KOPT-K1 (cell line): Measurements from ENCODE around the gene OR8U1.
"Not testable (repeated sequence)": the region's sequence is repeated elsewhere in the genome, so short reads cannot be mapped to it uniquely, and the experiment has no call there.

ENCODE experiments used
- H3K27ac ChIP-seq: fragments of 200-600 bp; sonication (generic); 2 replicates; pipeline ENCODE4 v1.5.1; 2016; ENCODE audit warnings: antibody characterized with exemption, mild to moderate bottlenecking, low read depth, low read length; ENCODE audit not compliant: poor library complexity, severe bottlenecking
- H3K36me3 ChIP-seq: fragments of 200-600 bp; sonication (generic); 2 replicates; pipeline ENCODE4 v1.5.1; 2017; ENCODE audit warnings: antibody characterized with exemption, mild to moderate bottlenecking, low read length, moderate library complexity; ENCODE audit not compliant: insufficient read depth
- H3K9me3 ChIP-seq: fragments of 200-600 bp; sonication (generic); 2 replicates; pipeline ENCODE4 v1.5.1; 2017; ENCODE audit warnings: antibody characterized with exemption, low read length, mild to moderate bottlenecking; ENCODE audit not compliant: insufficient read depth, poor library complexity, severe bottlenecking

The OR8U1 gene

GRCh38 chr11:56375324-56375723 is at the start of gene OR8U1:
TSS of gene OR8U1 (plus strand) at chr11:56375624. CDS start at chr11:56375624, 0 bp downstream.
- Histone ChIP-seq H3K27ac (no peak within 1 kb of the TSS), H3K9me3 (no peaks in the 10 kb centered on the region), H3K36me3 (no peaks in the 10 kb centered on the region)

- H3K36me3 ChIP-seq: no peaks in the 10 kb centered on the region
- H3K9me3 ChIP-seq: no peaks in the 10 kb centered on the region
- no peak overlapping the region for H3K27ac ChIP-seq
Measured at GRCh38 chr11:56331861-56332491, 43.4 kb upstream of the OR8U1 start.

GRCh38 chr11:56333156-56333555 is 42.3 kb upstream of the OR8U1 start:
- no peaks in the 10 kb centered on the region for H3K36me3 ChIP-seq
- H3K27ac ChIP-seq: no peak overlapping the region
- no peaks in the 10 kb centered on the region for H3K9me3 ChIP-seq

- Histone ChIP-seq H3K27ac (no peak overlapping the region), H3K9me3 (no peaks in the 10 kb centered on the region)
Measured at GRCh38 chr11:56340289-56340688, 35.1 kb upstream of the OR8U1 start.

GRCh38 chr11:56345739-56346138 is 29.7 kb upstream of the OR8U1 start, which contains the start of gene OR8K1:
TSS of gene OR8K1 (plus strand) at chr11:56346039. CDS start at chr11:56346039, 0 bp downstream.
- H3K27ac ChIP-seq: no peak within 1 kb of the TSS
- H3K36me3 ChIP-seq: no peaks in the 10 kb centered on the region
- H3K9me3 ChIP-seq: no peaks in the 10 kb centered on the region

More at GRCh38 chr11:56340289-56340688, 35.1 kb upstream of the OR8U1 start:
- no peaks in the 10 kb centered on the region for H3K36me3 ChIP-seq

GRCh38 chr11:56353991-56354390 is 21.4 kb upstream of the OR8U1 start, which contains the start of gene OR8J1:
TSS of gene OR8J1 (plus strand) at chr11:56354291. CDS start at chr11:56360247, 5,956 bp downstream.
- no peaks in the 10 kb centered on the region for H3K9me3 ChIP-seq
- H3K27ac ChIP-seq: no peak within 1 kb of the TSS
- no peaks in the 10 kb centered on the region for H3K36me3 ChIP-seq

GRCh38 chr11:56380120-56380519 is 4.7 kb downstream of the OR8U1 start:
- H3K9me3 ChIP-seq: no peaks in the 10 kb centered on the region
- no peaks in the 10 kb centered on the region for H3K36me3 ChIP-seq
- H3K27ac ChIP-seq: no peak overlapping the region

GRCh38 chr11:56394381-56394780 is 19.0 kb downstream of the OR8U1 start:
- no peaks in the 10 kb centered on the region for H3K9me3 ChIP-seq

GRCh38 chr11:56396047-56396446 is 20.6 kb downstream of the OR8U1 start:
- Histone ChIP-seq H3K27ac (no peak overlapping the region), H3K9me3 (no peaks in the 10 kb centered on the region), H3K36me3 (no peaks in the 10 kb centered on the region)

More at GRCh38 chr11:56394381-56394780, 19.0 kb downstream of the OR8U1 start:
- Histone ChIP-seq H3K27ac (no peak overlapping the region), H3K36me3 (no peaks in the 10 kb centered on the region)

- not testable (repeated sequence) for H3K9me3 ChIP-seq, H3K27ac ChIP-seq, H3K36me3 ChIP-seq
Measured at GRCh38 chr11:56401858-56402461, 26.5 kb downstream of the OR8U1 start.

- no peaks in the 10 kb centered on the region for H3K9me3 ChIP-seq
- no peaks in the 10 kb centered on the region for H3K36me3 ChIP-seq
- no peak overlapping the region for H3K27ac ChIP-seq
Measured at GRCh38 chr11:56404393-56404792, 29.0 kb downstream of the OR8U1 start.

- Histone ChIP-seq H3K9me3 (no peaks in the 10 kb centered on the region), H3K27ac (no peak overlapping the region), H3K36me3 (no peaks in the 10 kb centered on the region)
Measured at GRCh38 chr11:56410801-56411200, 35.4 kb downstream of the OR8U1 start.

GRCh38 chr11:56412396-56412795 is 37.0 kb downstream of the OR8U1 start, which contains the start of gene OR5AL1:
TSS of gene OR5AL1 (plus strand) at chr11:56412696.
- no peaks in the 10 kb centered on the region for H3K9me3 ChIP-seq
- no peaks in the 10 kb centered on the region for H3K36me3 ChIP-seq
- no peak within 1 kb of the TSS for H3K27ac ChIP-seq
